A673 (cell line): ENCODE data around the gene EPB41.

Experiments
- EZH2 ChIP-seq: fragments of 200-600 bp; sonication (generic); IDR thresholded peaks from 2 replicates; pipeline ENCODE4 v1.6.1; 2017; ENCODE audit warnings: borderline replicate concordance, low read depth, mild to moderate bottlenecking, mixed read lengths, antibody characterized with exemption, low read length; ENCODE audit not compliant: poor library complexity, severe bottlenecking
- TF ChIP-seq, protein P1 (sequence below): fragments of 300-800, 200-600 bp; sonication (generic); conservative IDR thresholded peaks from 2 replicates; pipeline ENCODE4 v1.5.1; 2017; ENCODE audit warnings: low read depth, mild to moderate bottlenecking, antibody characterized with exemption, low read length, moderate library complexity, mixed read lengths

DNA sequence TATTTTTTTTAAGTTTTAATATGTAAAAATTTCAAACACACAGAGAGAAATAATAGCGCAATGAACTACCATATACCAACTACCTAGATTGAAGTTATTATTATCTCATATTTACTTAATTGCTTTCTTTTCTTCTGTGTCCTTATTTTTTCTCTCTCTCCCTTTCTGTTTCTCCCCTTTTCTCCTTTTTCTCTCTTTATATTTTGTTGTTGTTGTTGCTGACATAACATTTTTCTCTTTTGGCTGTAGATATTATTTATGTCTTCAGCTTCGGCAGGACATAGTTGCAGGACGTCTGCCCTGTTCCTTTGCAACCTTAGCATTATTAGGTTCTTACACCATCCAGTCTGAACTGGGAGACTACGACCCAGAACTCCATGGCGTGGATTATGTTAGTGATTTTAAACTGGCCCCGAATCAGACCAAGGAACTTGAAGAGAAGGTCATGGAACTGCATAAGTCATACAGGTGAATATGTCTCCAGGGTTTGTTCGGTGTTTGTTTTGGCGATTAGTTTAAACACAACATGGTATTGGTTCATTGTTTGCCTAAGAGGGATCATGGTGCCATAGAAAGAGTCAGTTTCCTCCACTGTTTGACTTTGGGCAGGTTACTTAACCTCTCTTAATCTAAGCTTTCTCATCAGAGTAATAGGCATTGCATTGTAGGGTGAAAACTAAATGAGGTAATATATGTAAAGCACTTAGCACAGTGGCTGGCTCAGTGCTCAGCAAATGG is 103.8 kb downstream of the EPB41 start:
- TF ChIP-seq, protein P1, sequence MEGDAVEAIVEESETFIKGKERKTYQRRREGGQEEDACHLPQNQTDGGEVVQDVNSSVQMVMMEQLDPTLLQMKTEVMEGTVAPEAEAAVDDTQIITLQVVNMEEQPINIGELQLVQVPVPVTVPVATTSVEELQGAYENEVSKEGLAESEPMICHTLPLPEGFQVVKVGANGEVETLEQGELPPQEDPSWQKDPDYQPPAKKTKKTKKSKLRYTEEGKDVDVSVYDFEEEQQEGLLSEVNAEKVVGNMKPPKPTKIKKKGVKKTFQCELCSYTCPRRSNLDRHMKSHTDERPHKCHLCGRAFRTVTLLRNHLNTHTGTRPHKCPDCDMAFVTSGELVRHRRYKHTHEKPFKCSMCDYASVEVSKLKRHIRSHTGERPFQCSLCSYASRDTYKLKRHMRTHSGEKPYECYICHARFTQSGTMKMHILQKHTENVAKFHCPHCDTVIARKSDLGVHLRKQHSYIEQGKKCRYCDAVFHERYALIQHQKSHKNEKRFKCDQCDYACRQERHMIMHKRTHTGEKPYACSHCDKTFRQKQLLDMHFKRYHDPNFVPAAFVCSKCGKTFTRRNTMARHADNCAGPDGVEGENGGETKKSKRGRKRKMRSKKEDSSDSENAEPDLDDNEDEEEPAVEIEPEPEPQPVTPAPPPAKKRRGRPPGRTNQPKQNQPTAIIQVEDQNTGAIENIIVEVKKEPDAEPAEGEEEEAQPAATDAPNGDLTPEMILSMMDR: no peak
- no peak for TF ChIP-seq EZH2
